Measurements from ENCODE around the gene IRF2BP1. TPM values are rescaled to one million over a fixed set of nuclear protein-coding genes. Genes with fewer than 3 reads are reported as not detected.

IRF2BP1 gene
- total and polyA plus RNA-seq, 2 of the 13 experiments (the other 11 are each of a cell fraction or from before 2014, with no cell fraction given), result 4.3 to 14.3 TPM

- TF ChIP-seq GABPB1 (CRISPR knock-in tag; IDR thresholded peaks at IDR 0.05), result peak; percentile 83
- TF ChIP-seq, protein P1, sequence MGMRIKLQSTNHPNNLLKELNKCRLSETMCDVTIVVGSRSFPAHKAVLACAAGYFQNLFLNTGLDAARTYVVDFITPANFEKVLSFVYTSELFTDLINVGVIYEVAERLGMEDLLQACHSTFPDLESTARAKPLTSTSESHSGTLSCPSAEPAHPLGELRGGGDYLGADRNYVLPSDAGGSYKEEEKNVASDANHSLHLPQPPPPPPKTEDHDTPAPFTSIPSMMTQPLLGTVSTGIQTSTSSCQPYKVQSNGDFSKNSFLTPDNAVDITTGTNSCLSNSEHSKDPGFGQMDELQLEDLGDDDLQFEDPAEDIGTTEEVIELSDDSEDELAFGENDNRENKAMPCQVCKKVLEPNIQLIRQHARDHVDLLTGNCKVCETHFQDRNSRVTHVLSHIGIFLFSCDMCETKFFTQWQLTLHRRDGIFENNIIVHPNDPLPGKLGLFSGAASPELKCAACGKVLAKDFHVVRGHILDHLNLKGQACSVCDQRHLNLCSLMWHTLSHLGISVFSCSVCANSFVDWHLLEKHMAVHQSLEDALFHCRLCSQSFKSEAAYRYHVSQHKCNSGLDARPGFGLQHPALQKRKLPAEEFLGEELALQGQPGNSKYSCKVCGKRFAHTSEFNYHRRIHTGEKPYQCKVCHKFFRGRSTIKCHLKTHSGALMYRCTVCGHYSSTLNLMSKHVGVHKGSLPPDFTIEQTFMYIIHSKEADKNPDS (CRISPR knock-in tag; IDR thresholded peaks at IDR 0.05), result no peak
- peak; percentile 68 for TF ChIP-seq MEIS2 (CRISPR knock-in tag; IDR thresholded peaks at IDR 0.05)
- no peak for TF ChIP-seq SP2 (CRISPR knock-in tag; IDR thresholded peaks at IDR 0.05)
- TF ChIP-seq NCOA1 (CRISPR knock-in tag; IDR thresholded peaks at IDR 0.05), result no peak
- no peak for TF ChIP-seq CC2D1A (CRISPR knock-in tag; IDR thresholded peaks at IDR 0.05)
- TF ChIP-seq, protein P2, sequence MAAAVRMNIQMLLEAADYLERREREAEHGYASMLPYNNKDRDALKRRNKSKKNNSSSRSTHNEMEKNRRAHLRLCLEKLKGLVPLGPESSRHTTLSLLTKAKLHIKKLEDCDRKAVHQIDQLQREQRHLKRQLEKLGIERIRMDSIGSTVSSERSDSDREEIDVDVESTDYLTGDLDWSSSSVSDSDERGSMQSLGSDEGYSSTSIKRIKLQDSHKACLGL (CRISPR knock-in tag; IDR thresholded peaks at IDR 0.05), result no peak
- peak; percentile 64; the same call in 1 of the 2 replicates for TF ChIP-seq ZNF546 (CRISPR knock-in tag; conservative IDR thresholded peaks at IDR 0.05)
- no peak for TF ChIP-seq ZNF333 (CRISPR knock-in tag; IDR thresholded peaks at IDR 0.05; ENCODE audit: borderline replicate concordance)
- peak; percentile 73 for TF ChIP-seq GATAD2A (CRISPR knock-in tag; IDR thresholded peaks at IDR 0.05)
- TF ChIP-seq ZNF75D (CRISPR knock-in tag; IDR thresholded peaks at IDR 0.05; ENCODE audit: borderline replicate concordance), result no peak
- peak; percentile 27; the same call in 1 of the 2 replicates for TF ChIP-seq GTF2F1 (IDR thresholded peaks at IDR 0.05; ENCODE audit: low read length)
- TF ChIP-seq ZNF775 (CRISPR knock-in tag; IDR thresholded peaks at IDR 0.05; ENCODE audit: borderline replicate concordance), result 0 out of 2 replicates have a peak, but pooled peaks have one; percentile 51
- peak; percentile 46; the same call in 1 of the 2 replicates for TF ChIP-seq SPEN (CRISPR knock-in tag; IDR thresholded peaks at IDR 0.05; ENCODE audit: low read depth)
- TF ChIP-seq, protein P3, sequence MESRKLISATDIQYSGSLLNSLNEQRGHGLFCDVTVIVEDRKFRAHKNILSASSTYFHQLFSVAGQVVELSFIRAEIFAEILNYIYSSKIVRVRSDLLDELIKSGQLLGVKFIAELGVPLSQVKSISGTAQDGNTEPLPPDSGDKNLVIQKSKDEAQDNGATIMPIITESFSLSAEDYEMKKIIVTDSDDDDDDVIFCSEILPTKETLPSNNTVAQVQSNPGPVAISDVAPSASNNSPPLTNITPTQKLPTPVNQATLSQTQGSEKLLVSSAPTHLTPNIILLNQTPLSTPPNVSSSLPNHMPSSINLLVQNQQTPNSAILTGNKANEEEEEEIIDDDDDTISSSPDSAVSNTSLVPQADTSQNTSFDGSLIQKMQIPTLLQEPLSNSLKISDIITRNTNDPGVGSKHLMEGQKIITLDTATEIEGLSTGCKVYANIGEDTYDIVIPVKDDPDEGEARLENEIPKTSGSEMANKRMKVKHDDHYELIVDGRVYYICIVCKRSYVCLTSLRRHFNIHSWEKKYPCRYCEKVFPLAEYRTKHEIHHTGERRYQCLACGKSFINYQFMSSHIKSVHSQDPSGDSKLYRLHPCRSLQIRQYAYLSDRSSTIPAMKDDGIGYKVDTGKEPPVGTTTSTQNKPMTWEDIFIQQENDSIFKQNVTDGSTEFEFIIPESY (CRISPR knock-in tag; IDR thresholded peaks at IDR 0.05), result peak; percentile 94
- no peak; the same call in 1 of the 2 replicates for TF ChIP-seq KDM5A (IDR thresholded peaks at IDR 0.05; ENCODE audit: borderline replicate concordance, low read length)
- TF ChIP-seq TOE1 (CRISPR knock-in tag; IDR thresholded peaks at IDR 0.05), result no peak
- TF ChIP-seq ZNF879 (CRISPR knock-in tag; IDR thresholded peaks at IDR 0.05), result no peak
- TF ChIP-seq JUND (CRISPR knock-in tag; IDR thresholded peaks at IDR 0.05), result no peak
- TF ChIP-seq, protein P4, sequence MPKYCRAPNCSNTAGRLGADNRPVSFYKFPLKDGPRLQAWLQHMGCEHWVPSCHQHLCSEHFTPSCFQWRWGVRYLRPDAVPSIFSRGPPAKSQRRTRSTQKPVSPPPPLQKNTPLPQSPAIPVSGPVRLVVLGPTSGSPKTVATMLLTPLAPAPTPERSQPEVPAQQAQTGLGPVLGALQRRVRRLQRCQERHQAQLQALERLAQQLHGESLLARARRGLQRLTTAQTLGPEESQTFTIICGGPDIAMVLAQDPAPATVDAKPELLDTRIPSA (CRISPR knock-in tag; IDR thresholded peaks at IDR 0.05; ENCODE audit: borderline replicate concordance), result peak; percentile 27; the same call in 1 of the 2 replicates
- TF ChIP-seq SIN3B (IDR thresholded peaks at IDR 0.05; ENCODE audit: low read length), result peak; percentile 47; the same call in 1 of the 2 replicates
- TF ChIP-seq, protein P5, sequence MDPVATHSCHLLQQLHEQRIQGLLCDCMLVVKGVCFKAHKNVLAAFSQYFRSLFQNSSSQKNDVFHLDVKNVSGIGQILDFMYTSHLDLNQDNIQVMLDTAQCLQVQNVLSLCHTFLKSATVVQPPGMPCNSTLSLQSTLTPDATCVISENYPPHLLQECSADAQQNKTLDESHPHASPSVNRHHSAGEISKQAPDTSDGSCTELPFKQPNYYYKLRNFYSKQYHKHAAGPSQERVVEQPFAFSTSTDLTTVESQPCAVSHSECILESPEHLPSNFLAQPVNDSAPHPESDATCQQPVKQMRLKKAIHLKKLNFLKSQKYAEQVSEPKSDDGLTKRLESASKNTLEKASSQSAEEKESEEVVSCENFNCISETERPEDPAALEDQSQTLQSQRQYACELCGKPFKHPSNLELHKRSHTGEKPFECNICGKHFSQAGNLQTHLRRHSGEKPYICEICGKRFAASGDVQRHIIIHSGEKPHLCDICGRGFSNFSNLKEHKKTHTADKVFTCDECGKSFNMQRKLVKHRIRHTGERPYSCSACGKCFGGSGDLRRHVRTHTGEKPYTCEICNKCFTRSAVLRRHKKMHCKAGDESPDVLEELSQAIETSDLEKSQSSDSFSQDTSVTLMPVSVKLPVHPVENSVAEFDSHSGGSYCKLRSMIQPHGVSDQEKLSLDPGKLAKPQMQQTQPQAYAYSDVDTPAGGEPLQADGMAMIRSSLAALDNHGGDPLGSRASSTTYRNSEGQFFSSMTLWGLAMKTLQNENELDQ (CRISPR knock-in tag; IDR thresholded peaks at IDR 0.05; ENCODE audit: borderline replicate concordance), result no peak
These were observed 3.0 kb downstream of the IRF2BP1 start (continued) for GRCh38 chr19:45882652-45883585.

Data from HepG2 (cell line).